Cardiac fibroblast (primary cell): ENCODE data around the gene DOK5.

Experiments used
- DNase-seq, 2 donors: peaks; one replicate each; pipeline versions ENCODE4 v3.0.0 to v3.0.0-alpha.2; 2010; ENCODE audit warnings: low read depth in 2 of 2
- H3K4me3 ChIP-seq, 2 donors: replicated peaks in 1 of 2; 1 replicate in 1 of 2; 2 replicates in 1 of 2; pipeline ENCODE4 v1.5.1; 2011; ENCODE audit warnings: low read depth in 2 of 2, low read length in 2 of 2, mild to moderate bottlenecking in 2 of 2, moderate library complexity in 1 of 2
- TF ChIP-seq, protein P1 (sequence below): IDR thresholded peaks from one replicate; pipeline ENCODE4 v1.5.1; 2011; ENCODE audit warnings: low read depth, mild to moderate bottlenecking, low read length, inconsistent platforms

Gene DOK5

DNA sequence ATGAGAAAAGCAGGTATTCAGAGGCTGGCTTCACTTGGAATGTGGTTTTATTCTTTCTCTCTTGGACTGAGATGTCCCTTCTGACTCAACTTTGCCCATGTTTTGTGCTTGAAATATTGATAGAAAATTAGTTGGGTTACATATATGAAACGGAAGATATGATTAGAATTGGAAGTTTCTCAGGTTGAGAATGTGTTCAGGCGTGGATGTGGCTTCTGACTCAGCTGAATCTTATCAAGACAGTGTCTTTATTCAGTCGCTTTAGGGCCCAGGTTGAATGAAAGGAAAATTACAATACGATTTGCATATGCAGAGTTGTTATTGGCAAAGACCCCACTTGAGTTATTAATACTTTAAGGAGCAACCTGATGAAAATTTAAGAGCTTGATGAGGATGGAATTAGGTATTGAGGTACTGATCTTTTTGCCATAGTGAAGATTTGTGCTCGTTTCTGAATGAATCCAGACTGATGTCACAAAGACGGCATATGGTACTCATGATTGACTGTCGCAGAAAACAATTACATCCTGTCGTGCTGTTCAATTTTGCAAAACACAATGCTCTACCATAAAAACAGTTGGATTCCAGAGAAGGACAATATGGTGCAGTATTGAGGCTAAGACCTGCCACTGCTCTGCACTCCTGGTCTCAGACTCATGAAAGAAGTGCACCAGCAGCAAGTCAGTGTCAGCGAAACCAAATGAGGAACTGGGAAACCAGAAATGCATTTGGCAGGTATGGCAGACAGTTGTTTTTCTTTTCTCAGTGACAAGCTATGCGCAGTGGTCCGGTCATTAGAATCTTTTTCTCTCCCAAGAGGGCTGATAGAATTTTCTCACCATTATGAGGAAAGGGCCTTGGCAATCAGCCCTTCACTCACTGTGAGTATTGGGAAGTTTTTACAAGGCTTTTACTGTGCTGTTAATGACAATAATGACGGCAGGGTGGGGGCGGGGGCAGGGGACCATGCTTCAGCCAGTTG, 158.3 kb downstream of the DOK5 start:
- no peak overlapping the region for H3K4me3 ChIP-seq
- TF ChIP-seq, protein P1, sequence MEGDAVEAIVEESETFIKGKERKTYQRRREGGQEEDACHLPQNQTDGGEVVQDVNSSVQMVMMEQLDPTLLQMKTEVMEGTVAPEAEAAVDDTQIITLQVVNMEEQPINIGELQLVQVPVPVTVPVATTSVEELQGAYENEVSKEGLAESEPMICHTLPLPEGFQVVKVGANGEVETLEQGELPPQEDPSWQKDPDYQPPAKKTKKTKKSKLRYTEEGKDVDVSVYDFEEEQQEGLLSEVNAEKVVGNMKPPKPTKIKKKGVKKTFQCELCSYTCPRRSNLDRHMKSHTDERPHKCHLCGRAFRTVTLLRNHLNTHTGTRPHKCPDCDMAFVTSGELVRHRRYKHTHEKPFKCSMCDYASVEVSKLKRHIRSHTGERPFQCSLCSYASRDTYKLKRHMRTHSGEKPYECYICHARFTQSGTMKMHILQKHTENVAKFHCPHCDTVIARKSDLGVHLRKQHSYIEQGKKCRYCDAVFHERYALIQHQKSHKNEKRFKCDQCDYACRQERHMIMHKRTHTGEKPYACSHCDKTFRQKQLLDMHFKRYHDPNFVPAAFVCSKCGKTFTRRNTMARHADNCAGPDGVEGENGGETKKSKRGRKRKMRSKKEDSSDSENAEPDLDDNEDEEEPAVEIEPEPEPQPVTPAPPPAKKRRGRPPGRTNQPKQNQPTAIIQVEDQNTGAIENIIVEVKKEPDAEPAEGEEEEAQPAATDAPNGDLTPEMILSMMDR: no peak
- no peak for DNase-seq

DNA sequence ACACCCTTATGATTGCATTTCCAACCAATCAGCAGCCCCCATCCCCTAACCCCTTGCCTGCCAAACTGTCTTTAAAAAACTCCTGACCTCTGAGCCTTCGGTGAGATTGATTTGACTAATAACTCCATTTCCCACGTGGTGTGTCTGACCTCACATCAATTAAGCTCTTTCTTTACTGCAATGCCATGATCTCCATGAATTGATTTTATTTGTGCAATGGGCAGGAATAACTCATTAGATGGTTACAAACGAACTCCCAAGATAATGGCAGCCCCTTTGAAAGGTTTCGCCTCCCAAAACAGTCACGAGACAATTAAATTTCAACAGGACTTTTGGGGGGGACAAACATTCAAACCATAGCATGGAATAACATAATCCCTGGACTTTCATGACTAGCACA, 161.2 kb downstream of the DOK5 start:
- DNase-seq: no peak
- TF ChIP-seq, protein P1: no peak
- H3K4me3 ChIP-seq: no peak overlapping the region

DNA sequence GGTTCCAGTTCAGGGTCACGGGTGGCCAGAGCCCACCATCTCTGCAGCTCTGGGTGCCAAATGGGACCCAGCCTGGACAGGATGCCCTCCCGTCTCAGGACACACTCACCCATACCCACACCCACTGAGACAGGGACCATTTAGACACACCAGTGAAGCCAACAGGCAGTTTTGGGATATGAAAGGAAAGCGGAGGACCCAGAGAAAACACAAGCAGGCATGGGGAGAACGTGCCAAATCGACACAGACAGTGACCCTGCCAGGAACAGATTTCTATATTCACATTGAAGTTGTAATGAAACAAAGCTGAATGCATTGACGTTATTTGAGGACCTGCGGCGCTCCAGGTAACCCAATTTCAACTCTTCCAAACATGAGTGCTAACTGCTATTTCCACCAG, 164.5 kb downstream of the DOK5 start:
- TF ChIP-seq, protein P1: no peak
- H3K4me3 ChIP-seq: no peak overlapping the region
- no peak for DNase-seq

DNA sequence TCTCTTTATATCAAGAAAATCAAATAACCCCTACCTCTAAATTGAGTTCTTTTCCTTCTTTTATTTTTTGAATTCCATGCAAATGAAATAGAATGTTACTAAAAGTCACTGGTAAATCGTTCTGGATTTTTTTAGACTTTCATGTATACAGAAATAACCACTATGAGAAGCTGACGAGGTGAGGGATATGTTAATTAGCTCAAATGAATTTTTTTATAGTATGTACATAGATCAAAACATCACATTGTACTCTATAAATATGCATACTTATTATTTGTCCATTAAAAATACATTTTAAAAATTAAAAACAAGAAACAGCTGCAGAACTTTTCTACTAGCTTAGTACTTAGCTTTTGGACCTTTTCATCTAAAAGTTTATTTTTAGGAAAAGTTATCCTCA, 165.4 kb downstream of the DOK5 start:
- DNase-seq: no peak
- TF ChIP-seq, protein P1: no peak
- H3K4me3 ChIP-seq: no peak overlapping the region

DNA sequence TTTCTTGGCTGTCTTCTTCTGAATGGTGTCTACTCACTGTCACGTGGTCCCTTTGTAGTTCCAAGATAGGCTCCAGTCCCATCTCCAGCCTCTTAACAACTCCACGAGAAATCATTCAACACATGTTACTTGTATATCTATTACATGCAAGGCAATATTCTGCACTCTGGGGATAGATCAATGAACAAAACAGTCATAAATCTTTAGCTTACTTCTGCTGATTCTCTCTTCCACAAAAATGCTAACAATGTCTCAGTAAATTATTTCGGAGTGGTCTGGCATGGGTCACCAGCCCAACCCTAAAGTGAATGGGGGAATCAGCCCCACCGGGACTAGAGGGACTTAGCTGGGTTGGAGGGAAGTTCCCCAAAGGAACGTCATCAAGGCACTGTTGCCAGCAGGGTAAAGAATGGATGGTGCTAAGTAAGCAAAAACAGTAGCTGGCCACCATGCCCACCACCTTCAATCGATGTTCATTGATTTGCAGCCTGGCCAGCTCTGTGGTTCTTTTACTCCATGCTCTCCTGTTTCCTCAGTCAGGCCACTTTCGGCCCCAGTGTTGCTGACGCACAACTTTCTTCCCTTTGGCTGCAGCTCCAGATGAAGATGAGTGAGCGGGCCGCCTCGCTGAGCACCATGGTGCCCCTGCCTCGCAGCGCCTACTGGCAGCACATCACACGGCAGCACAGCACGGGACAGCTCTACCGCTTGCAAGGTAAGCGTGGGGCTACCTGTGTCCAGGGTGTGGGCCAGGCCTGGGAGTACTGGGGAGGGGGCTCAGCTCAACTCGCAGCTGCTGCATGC, 167.7 kb downstream of the DOK5 start:
- no peak for DNase-seq
- TF ChIP-seq, protein P1: no peak
- no peak overlapping the region for H3K4me3 ChIP-seq

DNA sequence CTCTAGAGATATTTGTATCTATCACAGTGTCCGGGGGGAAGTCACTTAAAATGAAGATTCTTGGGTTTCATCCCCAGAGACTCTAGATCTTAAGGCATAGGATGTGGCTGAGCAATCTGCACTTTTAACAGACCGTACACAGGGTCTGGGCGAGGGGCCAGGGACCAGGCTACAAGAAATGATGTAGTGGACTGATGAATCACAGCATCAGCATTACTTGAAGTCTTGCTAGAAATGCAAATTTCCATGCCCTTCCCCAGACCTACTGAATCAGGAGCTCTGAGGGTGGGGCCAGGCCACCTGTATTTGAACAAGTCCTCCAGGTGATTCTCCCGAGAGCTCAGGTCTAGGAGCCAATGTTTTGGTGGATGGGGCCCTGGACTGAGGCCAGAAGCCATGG, 168.4 kb downstream of the DOK5 start:
- TF ChIP-seq, protein P1: no peak

More for the DNA sequence above, 168.4 kb downstream of the DOK5 start:
- DNase-seq: peak; percentile 71 to 85
- H3K4me3 ChIP-seq: no peak overlapping the region
